Smooth muscle cell (in vitro differentiated cells): ENCODE measurements around the gene ATP7B. TPM values are rescaled to one million over a fixed set of nuclear protein-coding genes. Genes with fewer than 3 reads are reported as not detected.

ENCODE experiments used
- DNase-seq: peaks from one replicate; lab custom pipeline; 2025; ENCODE audit not compliant: unreplicated experiment; lab: John Stamatoyannopoulos, UW
- H2AFZ ChIP-seq: fragments of 200-600 bp; sonication (generic); 2 replicates; pipeline ENCODE4 v1.6.0; 2016; ENCODE audit warnings: antibody characterized with exemption, low read depth, mild to moderate bottlenecking
- H3F3A ChIP-seq: fragments of 200-600 bp; sonication (generic); 2 replicates; pipeline ENCODE4 v1.6.0; 2017; ENCODE audit warnings: antibody characterized with exemption, low read depth
- H3K27ac ChIP-seq: fragments of 200-600 bp; sonication (generic); 2 replicates; pipeline ENCODE4 v1.5.1; 2016; ENCODE audit warnings: low read depth, mild to moderate bottlenecking
- H3K27me3 ChIP-seq: fragments of 200-600 bp; sonication (generic); 2 replicates; pipeline ENCODE4 v1.6.1; 2016; ENCODE audit warnings: low read depth, mild to moderate bottlenecking
- H3K36me3 ChIP-seq: fragments of 200-600 bp; sonication (generic); 2 replicates; pipeline ENCODE4 v1.5.1; 2016; ENCODE audit warnings: low read depth
- H3K4me1 ChIP-seq: fragments of 200-600 bp; sonication (generic); 2 replicates; pipeline ENCODE4 v1.5.1; 2016; ENCODE audit warnings: low read depth
- H3K4me2 ChIP-seq: fragments of 200-600 bp; sonication (generic); 2 replicates; pipeline ENCODE4 v1.6.0; 2016; ENCODE audit warnings: mild to moderate bottlenecking
- H3K4me3 ChIP-seq: fragments of 200-600 bp; sonication (generic); 2 replicates; pipeline ENCODE4 v1.5.1; 2016; ENCODE audit warnings: mild to moderate bottlenecking
- H3K79me2 ChIP-seq: fragments of 200-600 bp; sonication (generic); 2 replicates; pipeline ENCODE4 v1.6.0; 2016; ENCODE audit warnings: low read depth, mild to moderate bottlenecking
- H3K9ac ChIP-seq: fragments of 200-600 bp; sonication (generic); 2 replicates; pipeline ENCODE4 v1.6.0; 2016; ENCODE audit warnings: low read depth
- H3K9me3 ChIP-seq: fragments of 200-600 bp; sonication (generic); replicated peaks from 2 replicates; pipeline ENCODE4 v1.5.1; 2016; ENCODE audit warnings: low read depth
- H4K20me1 ChIP-seq: fragments of 200-600 bp; sonication (generic); 2 replicates; pipeline ENCODE4 v1.6.0; 2016; ENCODE audit warnings: low read depth
- WGBS: methylation state at CpG from one replicate; pipeline ENCODE4 v1.1.7; 2016; ENCODE audit warnings: low lambda C conversion rate; 5-methylcytosine and 5-hydroxymethylcytosine counted together
- polyA plus RNA-seq: library from polyadenylated mRNA; unstranded; fragments of >200 nt; fragmentation: Nextera tagmentation; extraction: Ambion mirVana; gene quantifications from 2 replicates; pipeline ENCODE4 v1.2.1, GENCODE V29; 2016
- total RNA-seq: library from RNA; depleted of rRNA; stranded (reverse); fragments of >200 nt; gene quantifications from 2 replicates; pipeline ENCODE4 v1.2.3, GENCODE V29; 2014
- TF ChIP-seq, protein P1 (sequence below): fragments of 200-600 bp; sonication (generic); IDR thresholded peaks from 2 replicates; pipeline ENCODE4 v1.5.1; 2017; ENCODE audit warnings: borderline replicate concordance, mild to moderate bottlenecking, antibody characterized with exemption; ENCODE audit not compliant: insufficient read depth, poor library complexity, severe bottlenecking

The ATP7B gene
- total and polyA plus RNA-seq, 2 experiments from 2014 or later: 10.0 to 23.5 TPM

- 84% methylated on average over 13 of the region's 13 CpGs for WGBS
- H3K79me2 ChIP-seq: peaks cover 95% of the 10 kb centered on the region
Observed at GRCh38 chr13:52005841-52006522, 5.3 kb downstream of the ATP7B start.

DNA sequence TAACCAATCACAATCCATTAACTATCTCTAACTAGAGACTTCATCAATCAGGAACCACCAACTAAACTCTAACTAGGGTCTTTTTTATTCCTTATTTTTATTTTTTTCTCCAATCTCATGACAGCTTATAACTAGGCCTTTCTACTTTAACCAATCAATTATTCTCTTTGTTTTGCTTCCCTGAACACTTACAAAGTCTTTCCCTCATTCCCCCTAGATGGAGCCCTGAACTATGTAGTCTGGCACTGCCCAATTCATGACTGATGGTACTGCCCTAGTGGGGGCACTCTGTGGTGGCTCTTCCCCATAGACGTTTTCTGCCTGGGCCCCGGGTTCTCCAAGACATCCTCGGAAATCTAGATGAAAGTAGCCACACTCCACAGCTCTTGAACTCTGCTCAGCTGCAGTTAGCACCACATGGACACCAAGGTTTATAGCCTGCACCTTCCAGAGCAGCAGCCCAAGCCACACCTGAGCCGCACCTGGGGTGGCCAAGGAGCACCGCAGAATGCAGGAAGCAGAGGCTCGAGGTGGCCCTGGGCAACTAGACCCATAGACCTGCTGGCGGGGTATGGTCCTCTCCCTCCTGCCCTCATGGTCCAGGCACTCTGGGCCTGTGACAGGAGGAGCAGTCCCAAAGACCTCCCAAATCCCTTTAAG lies 6.6 kb downstream of the ATP7B start:
- Histone ChIP-seq H2AFZ (no peak overlapping the region), H3F3A (no peaks in the 10 kb centered on the region), H3K4me2 (no peak overlapping the region), H3K4me1 (no peaks in the 10 kb centered on the region), H3K27ac (no peak overlapping the region), H3K9ac (no peak overlapping the region), H3K9me3 (no peaks in the 10 kb centered on the region), H3K36me3 (no peaks in the 10 kb centered on the region), H3K79me2 (peaks cover 94% of the 10 kb centered on the region), H3K27me3 (no peaks in the 10 kb centered on the region), H3K4me3 (no peak overlapping the region), H4K20me1 (peaks cover 27% of the 10 kb centered on the region)
- 90% methylated on average over 7 of the region's 7 CpGs for WGBS
- DNase-seq: no peak
- TF ChIP-seq, protein P1, sequence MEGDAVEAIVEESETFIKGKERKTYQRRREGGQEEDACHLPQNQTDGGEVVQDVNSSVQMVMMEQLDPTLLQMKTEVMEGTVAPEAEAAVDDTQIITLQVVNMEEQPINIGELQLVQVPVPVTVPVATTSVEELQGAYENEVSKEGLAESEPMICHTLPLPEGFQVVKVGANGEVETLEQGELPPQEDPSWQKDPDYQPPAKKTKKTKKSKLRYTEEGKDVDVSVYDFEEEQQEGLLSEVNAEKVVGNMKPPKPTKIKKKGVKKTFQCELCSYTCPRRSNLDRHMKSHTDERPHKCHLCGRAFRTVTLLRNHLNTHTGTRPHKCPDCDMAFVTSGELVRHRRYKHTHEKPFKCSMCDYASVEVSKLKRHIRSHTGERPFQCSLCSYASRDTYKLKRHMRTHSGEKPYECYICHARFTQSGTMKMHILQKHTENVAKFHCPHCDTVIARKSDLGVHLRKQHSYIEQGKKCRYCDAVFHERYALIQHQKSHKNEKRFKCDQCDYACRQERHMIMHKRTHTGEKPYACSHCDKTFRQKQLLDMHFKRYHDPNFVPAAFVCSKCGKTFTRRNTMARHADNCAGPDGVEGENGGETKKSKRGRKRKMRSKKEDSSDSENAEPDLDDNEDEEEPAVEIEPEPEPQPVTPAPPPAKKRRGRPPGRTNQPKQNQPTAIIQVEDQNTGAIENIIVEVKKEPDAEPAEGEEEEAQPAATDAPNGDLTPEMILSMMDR: no peak

More at GRCh38 chr13:52005841-52006522, 5.3 kb downstream of the ATP7B start:
- H3K9me3 ChIP-seq: no peaks in the 10 kb centered on the region
- H3K27ac ChIP-seq: no peak overlapping the region
- TF ChIP-seq, protein P1: no peak
- H3K27me3 ChIP-seq: no peaks in the 10 kb centered on the region
- peaks cover 13% of the 10 kb centered on the region for H4K20me1 ChIP-seq
- peaks cover 5% of the 10 kb centered on the region for H3K4me1 ChIP-seq
- H3K9ac ChIP-seq: no peak overlapping the region
- no peaks in the 10 kb centered on the region for H3F3A ChIP-seq
- no peak for DNase-seq
- H3K4me2 ChIP-seq: no peak overlapping the region
- no peak overlapping the region for H2AFZ ChIP-seq
- no peak overlapping the region for H3K4me3 ChIP-seq
- H3K36me3 ChIP-seq: no peaks in the 10 kb centered on the region

DNA sequence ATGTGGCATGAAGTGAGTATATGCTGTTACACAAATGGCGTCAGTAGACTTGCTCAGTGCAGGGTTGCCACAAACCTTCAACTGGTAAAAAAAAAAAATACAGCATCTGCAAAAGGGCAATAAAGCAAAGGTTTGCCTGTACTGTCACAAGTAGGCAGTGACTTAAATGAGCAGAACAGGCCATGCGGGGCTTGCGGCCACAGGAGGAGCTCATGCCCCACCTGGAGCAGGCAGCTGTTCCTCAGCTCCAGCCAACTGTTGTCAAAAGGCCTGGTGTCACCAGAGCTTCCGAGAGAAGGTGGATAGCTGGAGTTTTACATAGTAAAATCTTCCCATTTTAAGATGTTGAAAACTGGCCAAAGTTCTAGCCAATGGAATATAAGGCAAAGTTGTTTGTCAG lies 7.7 kb downstream of the ATP7B start:
- H3K4me3 ChIP-seq: no peak overlapping the region
- H2AFZ ChIP-seq: no peak overlapping the region
- peaks cover 34% of the 10 kb centered on the region for H4K20me1 ChIP-seq
- 84% methylated on average over 4 of the region's 4 CpGs for WGBS
- no peak for DNase-seq
- H3K9me3 ChIP-seq: no peaks in the 10 kb centered on the region
- no peaks in the 10 kb centered on the region for H3K27me3 ChIP-seq
- H3K4me1 ChIP-seq: peaks cover 4% of the 10 kb centered on the region
- no peaks in the 10 kb centered on the region for H3F3A ChIP-seq
- no peak overlapping the region for H3K9ac ChIP-seq
- no peaks in the 10 kb centered on the region for H3K36me3 ChIP-seq
- no peak overlapping the region for H3K27ac ChIP-seq
- H3K4me2 ChIP-seq: no peak overlapping the region
- peaks cover 94% of the 10 kb centered on the region for H3K79me2 ChIP-seq
- TF ChIP-seq, protein P1: no peak
